WI38 (cell line): Measurements from ENCODE around the gene CD99.
"Not testable (repeated sequence)": the region's sequence is repeated elsewhere in the genome, so short reads cannot be mapped to it uniquely, and the experiment has no call there.

Experiments used
- H3K4me3 ChIP-seq: 2 replicates; pipeline ENCODE4 v1.5.1; 2011; ENCODE audit warnings: low read depth, mild to moderate bottlenecking, control low read depth, low read length
- CTCF ChIP-seq: IDR thresholded peaks from 2 replicates; pipeline ENCODE4 v1.5.1; 2012; ENCODE audit warnings: low read depth, mild to moderate bottlenecking, control low read depth, low read length

Gene CD99

DNA sequence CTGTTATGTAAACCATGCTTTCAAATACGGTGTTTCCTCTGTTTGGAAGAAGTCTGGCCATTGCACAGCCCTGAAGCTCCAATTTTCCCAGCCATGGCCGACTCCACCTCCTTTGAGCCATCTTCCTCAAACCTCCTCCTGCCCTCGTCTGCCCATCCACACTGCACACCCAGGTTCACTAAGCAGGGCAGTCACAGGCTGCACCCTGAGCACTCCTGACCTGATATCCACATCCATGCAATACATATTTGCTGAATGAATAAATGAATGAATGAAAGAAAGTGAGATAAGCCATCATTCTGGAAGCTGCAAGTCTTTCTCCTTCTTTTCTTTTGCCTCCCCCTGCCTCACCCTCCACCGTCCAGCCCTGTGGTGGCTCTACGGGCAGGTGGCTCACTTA, 83.0 kb downstream of the CD99 start:
- no peak overlapping the region for H3K4me3 ChIP-seq
- TF ChIP-seq CTCF, result no peak

GRCh38 chrX:2774776-2775175, 83.7 kb downstream of the CD99 start:
- no peak for TF ChIP-seq CTCF
- no peak overlapping the region for H3K4me3 ChIP-seq

- not testable (repeated sequence) for H3K4me3 ChIP-seq
Measured at GRCh38 chrX:2780472-2781225, 89.6 kb downstream of the CD99 start.

- H3K4me3 ChIP-seq, result no peak overlapping the region
- TF ChIP-seq CTCF, result no peak
Measured at GRCh38 chrX:2781226-2781571, 90.1 kb downstream of the CD99 start.

- no peak overlapping the region for H3K4me3 ChIP-seq
- TF ChIP-seq CTCF, result no peak
Measured at GRCh38 chrX:2781698-2782097, 90.6 kb downstream of the CD99 start.

GRCh38 chrX:2782171-2782570, 91.1 kb downstream of the CD99 start:
- no peak for TF ChIP-seq CTCF
- no peak overlapping the region for H3K4me3 ChIP-seq

- TF ChIP-seq CTCF, result no peak
Measured at GRCh38 chrX:2782778-2783177, 91.7 kb downstream of the CD99 start.

GRCh38 chrX:2784026-2784425, 92.9 kb downstream of the CD99 start:
- no peak for TF ChIP-seq CTCF
- H3K4me3 ChIP-seq, result no peak overlapping the region

More at GRCh38 chrX:2782778-2783177, 91.7 kb downstream of the CD99 start:
- H3K4me3 ChIP-seq, result no peak overlapping the region
